Endothelial cell of umbilical vein (primary cell): ENCODE data around the gene PLXDC2. TPM values are rescaled to one million over a fixed set of nuclear protein-coding genes. Genes with fewer than 3 reads are reported as not detected.

Experiments
- BruUV-seq: library from RNA; stranded (reverse); fragments of 400-500 nt; replicated peaks from 2 replicates; lab custom pipeline; 2021; lab: Mats Ljungman, UMichigan
- CTCF ChIA-PET: fragments of 300-600, 350-600 bp; sonication (Branson Sonifier 250); formaldehyde crosslinking; loops from one replicate; lab custom pipeline; 2021; ENCODE audit warnings: antibody characterized with exemption, inconsistent platforms; lab: Charles Lee
- POLR2A ChIA-PET: fragments of 300-600, 350-600 bp; sonication (Branson Sonifier 250); formaldehyde crosslinking; loops from one replicate; lab custom pipeline; 2021; ENCODE audit warnings: antibody characterized with exemption, inconsistent platforms; lab: Charles Lee
- DNase-seq: peaks from one replicate; pipeline ENCODE4 v3.0.0-alpha.2; 2011; ENCODE audit warnings: low read depth, low spot score
- FAIRE-seq: peaks from 2 replicates; lab custom pipeline; 2011; peaks lifted over from hg19 to GRCh38; lab: Jason Lieb, UNC
- H2AFZ ChIP-seq: 2 replicates; pipeline ENCODE4 v1.6.0; 2012; ENCODE audit warnings: low read depth, low read length, control low read depth, inconsistent platforms
- H3K27ac ChIP-seq: 2 replicates; pipeline ENCODE4 v1.5.1; 2011; ENCODE audit warnings: low read depth, mild to moderate bottlenecking, control low read depth, low read length, moderate library complexity; ENCODE audit not compliant: insufficient read depth
- H3K27me3 ChIP-seq, 2 experiments: 2 replicates each; pipeline versions ENCODE4 v1.6.0 to v1.6.1; 2011; ENCODE audit warnings: low read length in 2 of 2, mixed read lengths in 1 of 2; ENCODE audit not compliant: control insufficient read depth in 2 of 2, insufficient read depth in 2 of 2
- H3K36me3 ChIP-seq, 2 experiments: 2 replicates in 1 of 2; 3 replicates in 1 of 2; pipeline ENCODE4 v1.5.1; 2011; ENCODE audit warnings: low read length in 2 of 2, mild to moderate bottlenecking in 1 of 2, moderate library complexity in 1 of 2; ENCODE audit not compliant: control insufficient read depth in 2 of 2, insufficient read depth in 2 of 2; ENCODE audit errors: extremely low read depth in 1 of 2
- H3K4me1 ChIP-seq: 3 replicates; pipeline ENCODE4 v1.5.1; 2011; ENCODE audit warnings: mild to moderate bottlenecking, low read length; ENCODE audit not compliant: control insufficient read depth, insufficient read depth; ENCODE audit errors: extremely low read depth
- H3K4me2 ChIP-seq: 2 replicates; pipeline ENCODE4 v1.6.1; 2011; ENCODE audit warnings: low read length, control low read depth, mixed read lengths; ENCODE audit not compliant: insufficient read depth
- H3K4me3 ChIP-seq, 3 experiments: fragments of 200-600 bp in 1 of 3; sonication (generic), shearing (Covaris generic) in 1 of 3; replicated peaks in 1 of 3; 2 replicates each; pipeline ENCODE4 v1.5.1; 2011 to 2016; ENCODE audit warnings: control low read depth in 3 of 3, low read length in 3 of 3, mild to moderate bottlenecking in 2 of 3, inconsistent platforms in 1 of 3, low read depth in 1 of 3, moderate library complexity in 1 of 3; ENCODE audit not compliant: insufficient read depth in 1 of 3
- H3K79me2 ChIP-seq: 2 replicates; pipeline ENCODE4 v1.6.0; 2012; ENCODE audit warnings: low read length, inconsistent platforms; ENCODE audit not compliant: control insufficient read depth, insufficient read depth
- H3K9ac ChIP-seq: replicated peaks from 2 replicates; pipeline ENCODE3; 2011; ENCODE audit warnings: low read length, control low read depth; ENCODE audit not compliant: insufficient read depth; ENCODE audit errors: extremely low read depth
- H3K9me1 ChIP-seq: replicated peaks from 3 replicates; pipeline ENCODE4 v1.6.0; 2011; ENCODE audit warnings: mild to moderate bottlenecking, low read length; ENCODE audit not compliant: control insufficient read depth, insufficient read depth; ENCODE audit errors: extremely low read depth
- H3K9me3 ChIP-seq: replicated peaks from 2 replicates; pipeline ENCODE4 v1.5.1; 2012; ENCODE audit warnings: low read length, inconsistent platforms; ENCODE audit not compliant: control insufficient read depth, insufficient read depth
- H4K20me1 ChIP-seq: replicated peaks from 2 replicates; pipeline ENCODE3; 2011; ENCODE audit warnings: mild to moderate bottlenecking, low read length; ENCODE audit not compliant: control insufficient read depth, insufficient read depth; ENCODE audit errors: extremely low read depth
- CTCF ChIP-seq, 2 donors: IDR thresholded peaks; 1 replicate in 1 of 2; 2 replicates in 1 of 2; pipeline ENCODE4 v1.5.1; 2011; ENCODE audit warnings: low read length in 2 of 2, mild to moderate bottlenecking in 2 of 2, moderate library complexity in 2 of 2, control low read depth in 1 of 2, inconsistent platforms in 1 of 2, low read depth in 1 of 2; ENCODE audit not compliant: insufficient read depth in 1 of 2; ENCODE audit errors: extremely low read depth in 1 of 2
- EZH2 ChIP-seq: IDR thresholded peaks from 2 replicates; pipeline ENCODE4 v1.6.1; 2012; ENCODE audit warnings: borderline replicate concordance, low read depth, mild to moderate bottlenecking, moderate library complexity, low read length, inconsistent platforms; ENCODE audit not compliant: severe bottlenecking
- FOS ChIP-seq: IDR thresholded peaks from 2 replicates; pipeline ENCODE4 v1.6.1; 2011; ENCODE audit warnings: mild to moderate bottlenecking, low read length, moderate library complexity, borderline replicate concordance; ENCODE audit not compliant: insufficient read depth
- GATA2 ChIP-seq: IDR thresholded peaks from 2 replicates; pipeline ENCODE4 v1.7.0; 2011; ENCODE audit warnings: low read depth, mild to moderate bottlenecking, moderate library complexity, mixed read lengths, low read length; ENCODE audit not compliant: insufficient read length, insufficient read depth
- JUN ChIP-seq: IDR thresholded peaks from 2 replicates; pipeline ENCODE4 v1.6.1; 2011; ENCODE audit warnings: borderline replicate concordance, low read depth; ENCODE audit not compliant: insufficient read length, insufficient read depth
- MAX ChIP-seq: IDR thresholded peaks from 2 replicates; pipeline ENCODE4 v1.6.1; 2011; ENCODE audit not compliant: insufficient read depth, insufficient read length
- MYC ChIP-seq: IDR thresholded peaks from one replicate; pipeline ENCODE4 v1.6.1; 2011; ENCODE audit warnings: mild to moderate bottlenecking, low read depth, low read length
- POLR2A ChIP-seq: IDR thresholded peaks from 2 replicates; pipeline ENCODE4 v1.6.1; 2012; ENCODE audit warnings: low read depth, mild to moderate bottlenecking, control low read depth, low read length
- POLR2AphosphoS5 ChIP-seq: IDR thresholded peaks from 2 replicates; pipeline ENCODE4 v1.6.1; 2012; ENCODE audit warnings: low read depth, mild to moderate bottlenecking, control low read depth, low read length, moderate library complexity; ENCODE audit not compliant: insufficient read depth
- dilution Hi-C: fragments of 300-500 bp; cut with MboI; formaldehyde crosslinking; loops from one replicate; pipeline ENCODE4 v1.15.0; 2019; ENCODE audit warnings: low sequenced_read_pairs; ENCODE audit not compliant: extremely low pct_ligation_motif_present
- intact Hi-C: fragments of 100-400 bp; cut with micrococcal nuclease; formaldehyde crosslinking; loops from one replicate; pipeline ENCODE4 v1.10.0; 2022
- polyA plus RNA-seq, 4 experiments: library from polyadenylated mRNA; depleted of rRNA in 3 of 4; stranded (reverse) in 3 of 4; unstranded in 1 of 4; fragments of >200 nt; gene quantifications; 2 replicates each; pipeline versions ENCODE4 v1.2.1 to v1.2.3, GENCODE V29; 2011 to 2012; ENCODE audit warnings: missing spikeins in 1 of 4
- total RNA-seq: library from RNA; stranded (reverse); gene quantifications from 2 replicates; pipeline ENCODE4 v1.2.3, GENCODE V29; 2021

The PLXDC2 gene
- total and polyA plus RNA-seq, 2 donors (not counting 3 experiments of a cell fraction or from before 2014, with no cell fraction given): 0.32 to 1.2 TPM

- dilution Hi-C loops: no loop called here
- H3K4me3 ChIP-seq: no peak overlapping the region
- no peak overlapping the region for H3K4me2 ChIP-seq
- H3K9me1 ChIP-seq: no peaks in the 10 kb centered on the region
- DNase-seq (no peak), FAIRE-seq (no peak)
- H3K36me3 ChIP-seq: no peaks in the 10 kb centered on the region
- BruUV-seq: no TSS peak
- H3K79me2 ChIP-seq: no peaks in the 10 kb centered on the region
- no peaks in the 10 kb centered on the region for H3K9me3 ChIP-seq
- H3K27me3 ChIP-seq: no peaks in the 10 kb centered on the region
- ChIA-PET POLR2A (no interaction called here), CTCF (no interaction called here)
- no peak overlapping the region for H2AFZ ChIP-seq
- no peaks in the 10 kb centered on the region for H4K20me1 ChIP-seq
- TF ChIP-seq JUN (no peak), CTCF (IDR thresholded peaks at IDR 0.05; ENCODE audit: extremely low read depth in 1 of 2, insufficient read depth in 1 of 2, low read depth in 1 of 2, low read length in 2 of 2) (no peak), EZH2 (no peak)
- no peaks in the 10 kb centered on the region for H3K4me1 ChIP-seq
- no peak overlapping the region for H3K27ac ChIP-seq
- intact Hi-C loops: no loop called here
- H3K9ac ChIP-seq: no peak overlapping the region
These were observed 420.9 kb downstream of the PLXDC2 start for GRCh38 chr10:20237091-20237570.

- Histone ChIP-seq H3K4me3 (no peak overlapping the region), H3K27me3 (no peaks in the 10 kb centered on the region), H3K27ac (no peak overlapping the region), H4K20me1 (no peaks in the 10 kb centered on the region), H3K9ac (no peak overlapping the region), H3K9me3 (no peaks in the 10 kb centered on the region), H3K4me1 (no peaks in the 10 kb centered on the region), H2AFZ (no peak overlapping the region), H3K9me1 (no peaks in the 10 kb centered on the region), H3K4me2 (no peak overlapping the region), H3K79me2 (no peaks in the 10 kb centered on the region), H3K36me3 (no peaks in the 10 kb centered on the region)
- FAIRE-seq: no peak
- no TSS peak for BruUV-seq
- intact Hi-C loops (no loop called here), dilution Hi-C loops (no loop called here)
- TF ChIP-seq JUN (no peak), FOS (no peak), POLR2A (no peak), MAX (no peak), EZH2 (no peak), MYC (no peak), POLR2AphosphoS5 (no peak), CTCF (IDR thresholded peaks at IDR 0.05; ENCODE audit: extremely low read depth in 1 of 2, insufficient read depth in 1 of 2, low read depth in 1 of 2, low read length in 2 of 2) (no peak), GATA2 (no peak)
- DNase-seq: no peak
- ChIA-PET CTCF (no interaction called here), POLR2A (no interaction called here)
These were observed 421.4 kb downstream of the PLXDC2 start for GRCh38 chr10:20237586-20237985.
